ENCODE results near the gene ADAT1. TPM values are rescaled to one million over a fixed set of nuclear protein-coding genes. Genes with fewer than 3 reads are reported as not detected.

The ADAT1 gene
- total and polyA plus RNA-seq, 2 donors (not counting 1 experiment from before 2014, with no cell fraction given), result 28.4 to 71.2 TPM

DNA sequence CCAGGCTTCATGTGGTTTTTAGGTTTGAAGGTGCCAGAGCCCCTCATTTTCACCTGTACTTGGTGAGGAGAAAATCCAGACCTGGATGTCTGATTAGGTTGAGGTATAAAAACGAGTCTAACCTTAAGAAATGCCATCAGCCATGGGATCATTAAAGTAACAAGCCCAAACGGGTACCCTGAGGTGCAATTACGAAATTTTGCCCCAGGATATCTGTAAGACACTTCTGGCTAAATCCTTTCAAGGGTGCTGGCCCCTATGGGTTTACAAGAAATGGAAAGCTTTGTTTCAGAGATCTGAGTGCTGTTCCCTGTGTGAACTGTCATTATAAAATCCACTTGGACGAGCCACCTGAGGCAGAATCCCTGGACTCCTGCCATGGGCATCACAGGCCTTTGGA lies 19.8 kb downstream of the ADAT1 start:
- Mint-ChIP-seq H3K27me3 (no peaks in the 10 kb centered on the region), H3K9me3 (ENCODE audit: insufficient read depth) (peaks cover 3% of the 10 kb centered on the region), H3K4me1 (no peaks in the 10 kb centered on the region), H3K27ac (no peak overlapping the region), H3K4me3 (no peak overlapping the region)
- TF ChIP-seq CTCF (IDR thresholded peaks at IDR 0.05), result no peak
- no peak for TF ChIP-seq EZH2 (IDR thresholded peaks at IDR 0.05; ENCODE audit: borderline replicate concordance, insufficient read depth, low read depth, low read length, poor library complexity, severe bottlenecking)
- Histone ChIP-seq H3K27ac (ENCODE audit: low read length in 2 of 2) (no peak overlapping the region), H2AFZ (ENCODE audit: insufficient read depth, low read depth, low read length, poor library complexity, severe bottlenecking) (no peak overlapping the region), H3K4me2 (replicated peaks; ENCODE audit: low read depth, low read length, poor library complexity, severe bottlenecking) (no peak overlapping the region), H4K20me1 (ENCODE audit: control insufficient read depth, insufficient read depth, low read length, poor library complexity, severe bottlenecking) (no peaks in the 10 kb centered on the region), H3K9me3 (ENCODE audit: control extremely low read depth in 1 of 3, control insufficient read depth in 2 of 3, insufficient read depth in 1 of 3, low read length in 2 of 3) (peaks cover 0 to 4% (median 4%) of the 10 kb centered on the region in 3 donors), H3K4me1 (ENCODE audit: control insufficient read depth in 2 of 2, insufficient read depth in 2 of 2, low read length in 2 of 2) (no peaks in the 10 kb centered on the region), H3K36me3 (replicated peaks in 1 of 2; ENCODE audit: control extremely low read depth in 1 of 2, control insufficient read depth in 1 of 2, extremely low read depth in 1 of 2, insufficient read depth in 2 of 2, low read length in 1 of 2) (peaks cover 0 to 72% of the 10 kb centered on the region in 2 experiments), H3K79me2 (ENCODE audit: control insufficient read depth, insufficient read depth, low read length) (no peaks in the 10 kb centered on the region), H3K4me3 (ENCODE audit: control extremely low read depth in 1 of 5, extremely low read depth in 1 of 5, insufficient read depth in 1 of 5, low read depth in 2 of 5, low read length in 4 of 5) (no peak overlapping the region), H3K27me3 (replicated peaks in 1 of 4; ENCODE audit: control extremely low read depth in 1 of 4, control insufficient read depth in 3 of 4, insufficient read depth in 4 of 4, low read length in 3 of 4) (no peaks in the 10 kb centered on the region), H3K9ac (ENCODE audit: low read length) (no peak overlapping the region)
- DNase-seq (no peak), ATAC-seq (ENCODE audit: low read depth) (no peak)
- ChIA-PET CTCF (no interaction called here), POLR2A (interaction anchor here (0.7 kb wide), 1 partner anchor 116 kb away, joined by 3 read pairs; no protein-coding TSS in a partner anchor)
- intact Hi-C loops (cut with micrococcal nuclease), result no loop called here
- WGBS (ENCODE audit: insufficient coverage), result 100% methylated on average over 4 of the region's 4 CpGs

GRCh38 chr16:75599452-75600277 lies 23.4 kb downstream of the ADAT1 start:
- Histone ChIP-seq H3K4me3 (ENCODE audit: control extremely low read depth in 1 of 5, extremely low read depth in 1 of 5, insufficient read depth in 1 of 5, low read depth in 2 of 5, low read length in 4 of 5) (no peak overlapping the region), H2AFZ (ENCODE audit: insufficient read depth, low read depth, low read length, poor library complexity, severe bottlenecking) (no peak overlapping the region), H3K27me3 (replicated peaks in 1 of 4; ENCODE audit: control extremely low read depth in 1 of 4, control insufficient read depth in 3 of 4, insufficient read depth in 4 of 4, low read length in 3 of 4) (no peaks in the 10 kb centered on the region), H4K20me1 (ENCODE audit: control insufficient read depth, insufficient read depth, low read length, poor library complexity, severe bottlenecking) (no peaks in the 10 kb centered on the region), H3K9ac (ENCODE audit: low read length) (no peak overlapping the region), H3K79me2 (ENCODE audit: control insufficient read depth, insufficient read depth, low read length) (no peaks in the 10 kb centered on the region), H3K27ac (ENCODE audit: low read length in 2 of 2) (no peak overlapping the region), H3K36me3 (replicated peaks in 1 of 2; ENCODE audit: control extremely low read depth in 1 of 2, control insufficient read depth in 1 of 2, extremely low read depth in 1 of 2, insufficient read depth in 2 of 2, low read length in 1 of 2) (peaks cover 0 to 47% of the 10 kb centered on the region in 2 experiments), H3K4me2 (replicated peaks; ENCODE audit: low read depth, low read length, poor library complexity, severe bottlenecking) (no peak overlapping the region), H3K4me1 (ENCODE audit: control insufficient read depth in 2 of 2, insufficient read depth in 2 of 2, low read length in 2 of 2) (no peaks in the 10 kb centered on the region), H3K9me3 (ENCODE audit: control extremely low read depth in 1 of 3, control insufficient read depth in 2 of 3, insufficient read depth in 1 of 3, low read length in 2 of 3) (peaks cover 0 to 4% (median 4%) of the 10 kb centered on the region in 3 donors)
- intact Hi-C loops (cut with micrococcal nuclease), result no loop called here
- POLR2A ChIA-PET, result no interaction called here
- Mint-ChIP-seq H3K27me3 (no peaks in the 10 kb centered on the region), H3K9me3 (ENCODE audit: insufficient read depth) (peaks cover 3% of the 10 kb centered on the region), H3K4me1 (no peaks in the 10 kb centered on the region), H3K27ac (no peak overlapping the region), H3K4me3 (no peak overlapping the region)
- CTCF ChIA-PET, result interaction anchor here (0.6 kb wide), 1 partner anchor 104 kb away, joined by 4 read pairs; no protein-coding TSS in a partner anchor
- no peak for ATAC-seq (ENCODE audit: low read depth)
- TF ChIP-seq EZH2 (IDR thresholded peaks at IDR 0.05; ENCODE audit: borderline replicate concordance, insufficient read depth, low read depth, low read length, poor library complexity, severe bottlenecking) (no peak), CTCF (IDR thresholded peaks at IDR 0.05) (no peak)
- DNase-seq, result no peak
- 97% methylated on average over 5 of the region's 6 CpGs for WGBS (ENCODE audit: insufficient coverage)

Measured in B cell (primary cell).